ENCODE measurements around the gene ARMH4.

The ARMH4 gene

GRCh38 chr14:58066115-58066514 lies 85.9 kb downstream of the ARMH4 start:
- H3K27me3 ChIP-seq (ENCODE audit: control insufficient read depth, low read length), result no peaks in the 10 kb centered on the region
- H3K27ac ChIP-seq (ENCODE audit: low read depth, low read length), result no peak overlapping the region
- H3K4me2 ChIP-seq (ENCODE audit: low read length), result no peak overlapping the region
- no peaks in the 10 kb centered on the region for H4K20me1 ChIP-seq (ENCODE audit: control insufficient read depth, insufficient read depth, low read depth, low read length)
- no peaks in the 10 kb centered on the region for H3F3A ChIP-seq (ENCODE audit: control insufficient read depth, insufficient read depth)
- H3K4me1 ChIP-seq (ENCODE audit: control insufficient read depth, low read length), result no peaks in the 10 kb centered on the region
- H3K9me3 ChIP-seq (ENCODE audit: control insufficient read depth, insufficient read depth, low read length), result no peaks in the 10 kb centered on the region
- no peaks in the 10 kb centered on the region for H3K79me2 ChIP-seq (ENCODE audit: control insufficient read depth, low read length)
- no peaks in the 10 kb centered on the region for H3K9me2 ChIP-seq (replicated peaks; ENCODE audit: control insufficient read depth, low read length)
- TF ChIP-seq EZH2phosphoT487 (IDR thresholded peaks at IDR 0.05; ENCODE audit: borderline replicate concordance, low read length) (no peak), CTCF (IDR thresholded peaks at IDR 0.05; ENCODE audit: low read depth, low read length, poor library complexity, severe bottlenecking) (no peak)
- H3K36me3 ChIP-seq (ENCODE audit: control insufficient read depth, low read length), result no peaks in the 10 kb centered on the region
- H3K4me3 ChIP-seq (ENCODE audit: low read length), result no peak overlapping the region

- Histone ChIP-seq H3F3A (ENCODE audit: control insufficient read depth, insufficient read depth) (no peaks in the 10 kb centered on the region), H3K27me3 (ENCODE audit: control insufficient read depth, low read length) (no peaks in the 10 kb centered on the region), H3K9me3 (ENCODE audit: control insufficient read depth, insufficient read depth, low read length) (no peaks in the 10 kb centered on the region), H3K4me1 (ENCODE audit: control insufficient read depth, low read length) (no peaks in the 10 kb centered on the region), H3K4me2 (ENCODE audit: low read length) (no peak overlapping the region), H3K9me2 (replicated peaks; ENCODE audit: control insufficient read depth, low read length) (no peaks in the 10 kb centered on the region), H4K20me1 (ENCODE audit: control insufficient read depth, insufficient read depth, low read depth, low read length) (no peaks in the 10 kb centered on the region), H3K27ac (ENCODE audit: low read depth, low read length) (no peak overlapping the region), H3K36me3 (ENCODE audit: control insufficient read depth, low read length) (no peaks in the 10 kb centered on the region), H3K4me3 (ENCODE audit: low read length) (no peak overlapping the region), H3K79me2 (ENCODE audit: control insufficient read depth, low read length) (no peaks in the 10 kb centered on the region)
- TF ChIP-seq EZH2phosphoT487 (IDR thresholded peaks at IDR 0.05; ENCODE audit: borderline replicate concordance, low read length) (no peak), CTCF (IDR thresholded peaks at IDR 0.05; ENCODE audit: low read depth, low read length, poor library complexity, severe bottlenecking) (no peak)
Measured at GRCh38 chr14:58061581-58061980, 90.4 kb downstream of the ARMH4 start.

GRCh38 chr14:58060898-58061297 lies 91.1 kb downstream of the ARMH4 start:
- Histone ChIP-seq H3K4me1 (ENCODE audit: control insufficient read depth, low read length) (no peaks in the 10 kb centered on the region), H3K4me3 (ENCODE audit: low read length) (no peak overlapping the region), H3K4me2 (ENCODE audit: low read length) (no peak overlapping the region), H3K27ac (ENCODE audit: low read depth, low read length) (no peak overlapping the region), H3K9me3 (ENCODE audit: control insufficient read depth, insufficient read depth, low read length) (no peaks in the 10 kb centered on the region), H3F3A (ENCODE audit: control insufficient read depth, insufficient read depth) (no peaks in the 10 kb centered on the region), H4K20me1 (ENCODE audit: control insufficient read depth, insufficient read depth, low read depth, low read length) (no peaks in the 10 kb centered on the region), H3K36me3 (ENCODE audit: control insufficient read depth, low read length) (no peaks in the 10 kb centered on the region), H3K27me3 (ENCODE audit: control insufficient read depth, low read length) (no peaks in the 10 kb centered on the region), H3K79me2 (ENCODE audit: control insufficient read depth, low read length) (no peaks in the 10 kb centered on the region), H3K9me2 (replicated peaks; ENCODE audit: control insufficient read depth, low read length) (no peaks in the 10 kb centered on the region)
- TF ChIP-seq EZH2phosphoT487 (IDR thresholded peaks at IDR 0.05; ENCODE audit: borderline replicate concordance, low read length) (no peak), CTCF (IDR thresholded peaks at IDR 0.05; ENCODE audit: low read depth, low read length, poor library complexity, severe bottlenecking) (no peak)

GRCh38 chr14:58060077-58060476 lies 91.9 kb downstream of the ARMH4 start:
- TF ChIP-seq EZH2phosphoT487 (IDR thresholded peaks at IDR 0.05; ENCODE audit: borderline replicate concordance, low read length), result no peak
- no peak for TF ChIP-seq CTCF (IDR thresholded peaks at IDR 0.05; ENCODE audit: low read depth, low read length, poor library complexity, severe bottlenecking)
- Histone ChIP-seq H3F3A (ENCODE audit: control insufficient read depth, insufficient read depth) (no peaks in the 10 kb centered on the region), H3K27me3 (ENCODE audit: control insufficient read depth, low read length) (no peaks in the 10 kb centered on the region), H3K36me3 (ENCODE audit: control insufficient read depth, low read length) (no peaks in the 10 kb centered on the region), H3K27ac (ENCODE audit: low read depth, low read length) (no peak overlapping the region), H3K4me1 (ENCODE audit: control insufficient read depth, low read length) (no peaks in the 10 kb centered on the region), H4K20me1 (ENCODE audit: control insufficient read depth, insufficient read depth, low read depth, low read length) (no peaks in the 10 kb centered on the region), H3K9me3 (ENCODE audit: control insufficient read depth, insufficient read depth, low read length) (no peaks in the 10 kb centered on the region), H3K4me3 (ENCODE audit: low read length) (no peak overlapping the region), H3K9me2 (replicated peaks; ENCODE audit: control insufficient read depth, low read length) (no peaks in the 10 kb centered on the region), H3K79me2 (ENCODE audit: control insufficient read depth, low read length) (no peaks in the 10 kb centered on the region), H3K4me2 (ENCODE audit: low read length) (no peak overlapping the region)

All from DOHH2 (cell line).